ENCODE data around the gene LMTK2.

The LMTK2 gene

DNA sequence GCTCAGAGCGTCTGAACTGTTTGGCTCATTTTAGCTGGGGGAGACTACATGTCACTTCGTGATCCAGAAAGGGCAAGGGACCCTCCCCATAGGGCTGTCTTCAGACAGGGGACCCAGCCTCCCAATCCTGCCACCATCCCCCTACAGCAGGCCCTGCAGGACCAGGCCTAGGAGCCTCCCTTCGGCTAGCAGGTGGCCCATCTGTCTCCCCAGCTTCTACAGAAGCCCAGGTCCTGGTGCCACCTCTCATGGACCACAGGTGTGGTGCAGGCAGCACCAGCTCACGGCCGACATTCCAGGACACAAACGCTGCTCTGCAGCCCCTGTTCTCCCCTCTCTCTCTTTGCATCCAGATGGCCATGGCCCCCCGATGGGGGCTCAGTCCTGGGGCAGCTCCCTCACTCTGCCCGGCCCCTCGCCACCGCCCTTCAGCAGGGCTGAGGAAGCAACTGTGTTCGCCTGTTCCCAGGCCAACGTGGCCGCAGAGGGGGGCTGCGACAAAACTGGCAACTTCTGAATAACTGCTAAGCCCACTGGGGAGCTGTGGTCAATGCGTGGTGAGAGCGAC is 135.1 kb downstream of the LMTK2 start:
- TF ChIP-seq CTCF (IDR thresholded peaks at IDR 0.05; ENCODE audit: extremely low read depth, missing control alignments) = no peak
- DNase-seq (ENCODE audit: low spot score) = no peak

DNA sequence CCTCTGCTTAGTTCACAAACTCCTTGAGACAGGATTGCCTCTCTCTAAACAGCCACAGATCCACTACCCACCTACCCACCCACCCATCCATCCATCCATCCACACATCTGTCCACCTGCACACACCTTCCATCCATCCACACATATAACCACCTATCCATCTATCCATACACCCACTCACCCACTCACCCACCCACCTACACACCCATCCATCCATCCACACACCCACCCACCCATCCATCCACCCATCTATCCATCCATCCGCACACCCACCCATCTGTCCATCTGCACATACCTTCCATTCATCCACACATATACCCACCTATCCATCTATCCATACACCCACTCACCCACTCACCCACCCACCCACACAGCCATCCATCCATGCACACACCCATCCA is 135.7 kb downstream of the LMTK2 start:
- DNase-seq (ENCODE audit: low spot score) = no peak

DNA sequence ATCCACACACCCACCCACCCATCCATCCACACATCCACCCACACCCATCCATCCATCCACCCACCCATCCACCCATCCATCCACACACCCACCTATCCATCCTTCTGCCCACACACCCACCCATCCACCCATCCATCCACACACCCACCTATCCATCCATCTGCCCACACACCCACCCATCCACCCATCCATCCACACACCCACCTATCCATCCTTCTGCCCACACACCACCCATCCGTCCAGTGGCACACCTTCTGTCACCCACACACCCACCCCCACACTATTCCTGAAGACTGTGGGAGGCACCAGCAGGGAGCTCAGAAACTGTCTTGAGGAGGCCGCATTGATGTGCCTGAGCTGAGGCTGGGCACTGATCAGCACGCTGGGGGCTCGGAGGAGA is 136.3 kb downstream of the LMTK2 start:
- DNase-seq (ENCODE audit: low spot score) = no peak
- no peak for TF ChIP-seq CTCF (IDR thresholded peaks at IDR 0.05; ENCODE audit: extremely low read depth, missing control alignments)

More for the DNA sequence above, 135.7 kb downstream of the LMTK2 start:
- no peak for TF ChIP-seq CTCF (IDR thresholded peaks at IDR 0.05; ENCODE audit: extremely low read depth, missing control alignments)

GRCh38 chr7:98244871-98245270 is 138.2 kb downstream of the LMTK2 start:
- no peak for TF ChIP-seq CTCF (IDR thresholded peaks at IDR 0.05; ENCODE audit: extremely low read depth, missing control alignments)
- DNase-seq (ENCODE audit: low spot score) = no peak

- no peak for TF ChIP-seq CTCF (IDR thresholded peaks at IDR 0.05; ENCODE audit: extremely low read depth, missing control alignments)
- no peak for DNase-seq (ENCODE audit: low spot score)
Observed at GRCh38 chr7:98248156-98248555, 141.5 kb downstream of the LMTK2 start.

GRCh38 chr7:98249106-98249505 is 142.4 kb downstream of the LMTK2 start:
- no peak for DNase-seq (ENCODE audit: low spot score)
- TF ChIP-seq CTCF (IDR thresholded peaks at IDR 0.05; ENCODE audit: extremely low read depth, missing control alignments) = no peak

DNA sequence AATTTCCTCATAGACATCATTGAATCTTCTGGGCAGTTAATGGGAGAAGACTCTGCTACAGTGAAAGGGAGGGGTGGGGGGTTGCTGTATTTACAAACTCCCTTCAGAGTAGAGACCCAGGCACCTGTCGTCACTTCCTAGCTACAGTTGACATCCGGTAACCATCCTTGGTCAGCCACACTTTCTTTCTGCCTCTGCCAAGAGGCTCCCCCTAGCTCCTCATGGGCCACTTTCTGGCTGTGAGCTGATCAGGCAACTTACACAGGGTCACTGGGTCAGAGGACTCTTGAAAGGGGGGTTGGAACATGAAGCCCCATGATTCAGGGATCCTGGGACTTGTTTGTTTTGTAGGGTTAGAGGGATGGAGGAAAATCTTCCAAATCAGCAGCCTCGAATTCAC is 144.1 kb downstream of the LMTK2 start:
- DNase-seq (ENCODE audit: low spot score) = peak; percentile 79
- TF ChIP-seq CTCF (IDR thresholded peaks at IDR 0.05; ENCODE audit: extremely low read depth, missing control alignments) = no peak
